Right renal cortex interstitium (tissue), 3 donors: ENCODE results near the gene P3H1. TPM values are rescaled to one million over a fixed set of nuclear protein-coding genes. Genes with fewer than 3 reads are reported as not detected.
"Not testable (repeated sequence)": the region's sequence is repeated elsewhere in the genome, so short reads cannot be mapped to it uniquely, and the experiment has no call there.

Experiments used
- DNase-seq, 3 donors: peaks; one replicate each; pipeline ENCODE4 v3.0.0-alpha.2; 2013; ENCODE audit warnings: low read depth in 3 of 3, low spot score in 2 of 3
- polyA plus RNA-seq, 3 donors: library from polyadenylated mRNA; unstranded; fragments of 120-200 nt; gene quantifications; one replicate each; pipeline ENCODE4 v1.2.1, GENCODE V29; 2013; ENCODE audit not compliant: insufficient read length in 3 of 3

Gene P3H1, protein sequence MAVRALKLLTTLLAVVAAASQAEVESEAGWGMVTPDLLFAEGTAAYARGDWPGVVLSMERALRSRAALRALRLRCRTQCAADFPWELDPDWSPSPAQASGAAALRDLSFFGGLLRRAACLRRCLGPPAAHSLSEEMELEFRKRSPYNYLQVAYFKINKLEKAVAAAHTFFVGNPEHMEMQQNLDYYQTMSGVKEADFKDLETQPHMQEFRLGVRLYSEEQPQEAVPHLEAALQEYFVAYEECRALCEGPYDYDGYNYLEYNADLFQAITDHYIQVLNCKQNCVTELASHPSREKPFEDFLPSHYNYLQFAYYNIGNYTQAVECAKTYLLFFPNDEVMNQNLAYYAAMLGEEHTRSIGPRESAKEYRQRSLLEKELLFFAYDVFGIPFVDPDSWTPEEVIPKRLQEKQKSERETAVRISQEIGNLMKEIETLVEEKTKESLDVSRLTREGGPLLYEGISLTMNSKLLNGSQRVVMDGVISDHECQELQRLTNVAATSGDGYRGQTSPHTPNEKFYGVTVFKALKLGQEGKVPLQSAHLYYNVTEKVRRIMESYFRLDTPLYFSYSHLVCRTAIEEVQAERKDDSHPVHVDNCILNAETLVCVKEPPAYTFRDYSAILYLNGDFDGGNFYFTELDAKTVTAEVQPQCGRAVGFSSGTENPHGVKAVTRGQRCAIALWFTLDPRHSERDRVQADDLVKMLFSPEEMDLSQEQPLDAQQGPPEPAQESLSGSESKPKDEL
- polyA plus RNA-seq, result 10 to 100 TPM; 67.9 to 76.5 (median 72.8) TPM

DNA sequence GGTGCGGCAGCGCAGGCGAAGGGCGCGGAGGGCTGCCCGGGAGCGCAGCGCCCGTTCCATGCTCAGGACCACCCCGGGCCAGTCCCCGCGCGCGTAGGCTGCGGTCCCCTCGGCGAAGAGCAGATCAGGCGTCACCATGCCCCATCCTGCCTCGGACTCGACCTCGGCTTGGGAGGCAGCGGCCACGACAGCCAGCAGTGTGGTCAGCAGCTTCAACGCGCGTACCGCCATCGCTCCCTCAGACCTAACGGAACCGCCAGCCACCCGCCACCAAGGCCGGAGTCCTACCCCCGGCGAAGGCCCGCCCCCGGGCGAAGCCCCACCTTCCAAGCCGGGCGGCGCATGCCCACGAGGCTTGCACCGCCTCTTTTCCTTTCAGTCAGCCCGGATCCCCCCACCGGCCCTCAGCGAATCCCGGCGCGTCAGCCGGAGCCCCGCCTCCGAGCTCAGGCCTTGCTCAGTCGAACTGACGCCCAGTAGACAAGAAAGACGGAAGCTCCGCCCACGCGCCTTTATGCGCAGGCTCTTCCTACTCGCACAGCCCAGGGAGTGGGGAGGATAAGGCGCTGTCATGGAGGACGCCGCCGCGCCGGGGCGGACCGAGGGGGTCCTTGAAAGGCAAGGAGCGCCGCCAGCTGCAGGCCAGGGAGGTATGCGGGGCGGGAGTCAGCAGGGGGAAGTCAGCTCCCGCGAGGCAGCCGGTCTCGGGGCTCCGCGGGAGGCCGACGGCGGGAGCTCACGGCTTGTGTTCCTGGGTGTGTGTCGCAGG, at the start of gene P3H1, which contains the start of gene C1orf50:
Gene P3H1, minus strand, starts transcription at position 288 of the 769 bp plus-strand sequence. Its CDS starts 57 bp downstream, at position 231.
Gene C1orf50, plus strand, starts transcription at position 509 of the 769 bp plus-strand sequence. Its CDS starts 63 bp downstream, at position 572.
- DNase-seq, result peak; percentile 96 to 99 (median 99)

DNA sequence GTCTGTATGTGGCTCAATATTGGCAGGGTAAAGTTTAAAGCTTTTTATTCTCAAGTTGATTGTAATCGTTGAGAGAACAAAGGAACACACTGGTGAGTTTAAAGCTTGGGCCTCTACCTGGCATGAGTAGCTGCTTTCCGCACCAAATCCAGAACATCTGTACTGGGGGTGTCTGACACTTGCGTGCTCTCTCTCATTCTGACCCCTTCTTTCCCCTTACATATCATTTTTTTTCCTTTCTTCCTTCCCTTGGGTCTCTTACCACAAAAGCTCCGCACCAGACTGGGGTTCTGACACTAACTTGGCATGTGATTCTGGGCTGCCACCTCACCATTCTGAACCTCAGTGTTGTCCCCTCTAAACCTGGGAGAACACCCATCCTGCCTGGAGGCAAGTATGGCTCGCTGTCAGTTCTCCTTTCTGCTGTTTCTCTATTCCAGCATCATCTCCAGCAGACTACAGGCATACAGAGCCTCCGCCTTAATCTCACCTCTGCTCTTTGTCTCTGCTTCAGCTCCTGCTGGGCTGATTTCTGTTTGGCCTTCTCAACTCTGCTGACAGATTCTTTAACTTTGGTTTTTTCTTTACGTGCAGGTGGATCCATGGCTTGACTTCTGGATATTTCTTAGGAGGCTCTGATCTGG, 49.2 kb upstream of the P3H1 start:
- DNase-seq, result no peak

DNA sequence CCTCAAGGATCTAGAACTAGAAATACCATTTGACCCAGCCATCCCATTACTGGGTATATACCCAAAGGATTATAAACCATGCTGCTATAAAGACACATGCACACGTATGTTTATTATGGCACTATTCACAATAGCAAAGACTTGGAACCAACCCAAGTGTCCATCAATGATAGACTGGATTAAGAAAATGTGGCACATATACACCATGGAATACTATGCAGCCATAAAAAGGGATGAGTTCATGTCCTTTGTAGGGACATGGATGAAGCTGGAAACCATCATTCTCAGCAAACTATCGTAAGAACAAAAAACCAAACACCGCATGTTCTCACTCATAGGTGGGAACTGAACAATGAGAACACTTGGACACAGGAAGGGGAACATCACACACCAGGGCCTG, 48.0 kb upstream of the P3H1 start:
- not testable (repeated sequence) for DNase-seq

DNA sequence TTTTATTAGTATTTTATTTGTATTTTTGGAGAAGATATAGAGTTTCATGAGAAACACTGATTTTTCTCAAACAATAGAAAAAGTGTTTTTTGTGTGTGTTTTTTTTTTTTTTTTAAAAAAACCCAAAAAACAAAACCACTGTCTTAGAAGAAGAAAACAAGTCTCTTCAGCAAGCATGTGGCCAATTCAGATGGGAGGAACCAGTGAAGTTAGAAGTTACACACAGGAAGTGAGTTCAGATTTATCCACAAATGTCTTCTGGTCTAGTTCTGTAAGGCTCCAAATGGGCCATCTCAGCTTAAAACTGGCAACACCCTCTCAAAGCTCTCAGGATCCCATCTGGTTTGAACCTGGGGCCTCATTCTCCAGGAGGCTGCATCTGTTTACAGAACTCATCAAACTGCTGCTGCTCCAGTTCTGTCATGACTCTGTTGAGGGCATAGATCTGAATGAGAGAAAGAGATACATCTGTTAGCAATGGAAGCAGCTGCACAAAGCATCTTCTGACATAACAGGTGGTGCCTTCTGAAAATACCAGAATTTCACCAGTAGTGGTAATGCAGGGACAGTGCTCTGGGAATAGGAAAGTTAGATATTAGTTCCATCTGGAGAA, 40.3 kb upstream of the P3H1 start:
- no peak for DNase-seq

DNA sequence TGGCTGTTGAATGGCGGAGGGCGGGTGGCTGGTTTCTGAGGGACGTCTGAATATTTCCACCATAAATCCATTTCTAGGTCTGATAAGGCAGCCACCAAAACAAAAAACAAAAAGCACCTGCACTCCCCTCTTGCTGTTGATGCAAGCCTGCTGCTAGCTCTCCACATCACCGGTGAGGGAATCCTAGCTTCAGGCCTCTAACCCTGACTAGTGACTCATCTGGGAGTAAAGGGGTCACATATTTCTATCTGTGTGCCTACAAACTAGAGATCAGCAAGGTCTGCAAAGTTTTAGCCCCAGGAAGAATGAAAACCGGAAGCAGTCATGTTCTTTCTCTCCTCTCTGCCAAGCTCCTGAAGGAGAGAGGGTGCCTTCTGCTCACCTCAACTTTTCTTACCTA, 39.8 kb upstream of the P3H1 start:
- DNase-seq, result no peak

DNA sequence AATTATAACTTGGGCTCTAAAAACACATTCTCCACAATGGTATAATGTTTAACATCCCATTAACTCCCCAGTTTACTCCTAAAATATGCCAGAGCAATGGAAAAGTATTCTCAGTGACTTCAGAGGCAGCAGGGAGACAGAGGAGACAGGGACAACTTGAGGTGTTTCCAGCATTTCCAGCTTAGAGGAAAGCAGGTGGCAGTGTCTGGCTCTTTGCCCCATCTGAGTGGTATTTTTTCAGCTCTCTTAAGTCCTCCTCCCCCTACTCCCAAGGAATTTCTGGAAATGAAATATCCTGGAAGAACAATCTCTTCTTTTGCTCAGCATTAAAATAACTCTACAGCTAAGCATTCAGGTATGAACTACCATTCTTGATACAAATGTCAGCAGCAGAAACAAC, 39.3 kb upstream of the P3H1 start:
- DNase-seq, result no peak

DNA sequence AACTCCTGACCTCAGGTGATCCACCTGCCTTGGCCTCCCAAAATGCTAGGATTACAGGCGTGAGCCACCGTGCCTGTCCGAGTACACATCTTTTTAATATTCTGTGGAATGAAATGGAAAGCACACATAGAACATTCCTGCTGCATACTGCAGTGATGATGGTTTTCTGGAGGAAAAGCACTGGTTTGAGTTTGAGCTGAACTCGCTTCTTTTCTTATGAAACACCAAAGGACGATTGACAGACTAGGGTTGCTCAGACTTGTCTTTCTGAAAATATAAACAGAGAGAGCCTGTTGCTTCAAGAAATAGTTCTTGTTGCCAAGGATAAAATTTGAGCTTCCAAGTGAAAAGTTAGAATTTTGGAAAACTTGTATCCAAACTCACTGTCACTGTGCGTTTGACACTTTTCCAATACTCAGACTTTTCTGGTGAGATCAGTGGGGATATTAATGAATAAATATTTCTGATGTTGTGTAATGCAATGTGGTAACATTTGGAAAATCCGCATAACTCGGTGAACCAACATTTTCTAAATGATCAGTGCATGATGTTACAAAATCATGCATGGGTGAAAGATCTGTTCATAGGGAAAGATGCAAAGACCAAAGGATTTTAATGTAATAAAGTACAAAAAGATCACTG, 35.1 kb upstream of the P3H1 start:
- DNase-seq, result no peak

DNA sequence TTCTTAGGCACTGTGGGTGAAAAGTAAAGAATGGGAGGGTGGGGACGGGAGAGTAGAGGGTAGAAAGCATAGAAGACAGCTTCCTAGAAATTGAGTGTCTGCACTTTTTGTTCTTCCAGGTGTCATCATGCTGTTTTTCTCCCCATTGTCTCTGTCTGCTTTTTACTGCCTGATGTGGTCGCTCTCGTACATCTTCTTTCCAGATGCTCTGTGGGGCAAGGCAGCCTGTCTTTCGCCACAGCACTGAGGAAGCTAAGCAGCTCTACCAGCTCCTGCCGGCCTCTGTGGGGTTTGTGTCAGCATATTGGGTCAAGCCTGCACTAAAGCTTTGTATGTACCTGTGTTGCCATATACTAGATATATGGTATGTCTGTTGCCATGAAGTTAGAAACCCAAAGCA, 31.2 kb upstream of the P3H1 start:
- DNase-seq, result no peak

DNA sequence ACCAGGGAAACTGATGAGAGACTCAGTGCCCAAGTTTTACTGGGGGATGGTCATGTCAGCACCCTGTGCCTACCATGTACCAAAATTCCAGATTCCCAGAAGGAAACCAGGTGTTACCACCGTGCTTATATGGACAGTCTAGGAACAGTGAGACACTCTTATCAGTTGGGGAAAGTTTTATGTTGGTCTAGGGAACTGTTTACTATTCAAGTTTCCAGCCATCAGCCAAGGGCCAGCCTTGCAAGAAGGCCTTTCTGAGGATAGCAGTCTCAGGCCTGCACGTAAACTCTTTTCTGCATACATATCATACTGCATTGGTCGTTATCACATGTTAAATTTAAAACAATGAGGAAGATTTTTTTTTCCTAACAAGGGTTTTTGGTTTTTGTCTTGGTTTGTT, 30.6 kb upstream of the P3H1 start:
- no peak for DNase-seq

DNA sequence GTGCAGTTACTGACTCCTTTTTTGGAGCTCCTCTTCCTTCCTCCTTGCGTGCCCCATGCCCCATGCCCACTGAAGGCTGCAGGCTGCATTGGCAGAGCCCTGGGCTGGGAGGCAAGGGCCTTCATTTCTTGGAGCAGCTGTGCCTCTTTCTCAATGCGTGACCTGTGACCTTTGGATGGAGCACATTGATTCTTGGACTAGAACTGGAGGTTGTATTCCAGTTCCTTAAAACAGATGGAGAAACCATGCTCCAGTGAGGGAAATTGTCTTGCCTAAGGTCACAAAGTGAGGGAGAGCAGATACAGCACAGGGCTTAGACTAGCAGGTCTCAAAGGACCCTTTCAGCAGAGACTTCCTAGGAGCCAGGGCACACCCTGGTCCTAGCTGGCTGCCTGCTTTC, 27.0 kb upstream of the P3H1 start:
- DNase-seq, result no peak

DNA sequence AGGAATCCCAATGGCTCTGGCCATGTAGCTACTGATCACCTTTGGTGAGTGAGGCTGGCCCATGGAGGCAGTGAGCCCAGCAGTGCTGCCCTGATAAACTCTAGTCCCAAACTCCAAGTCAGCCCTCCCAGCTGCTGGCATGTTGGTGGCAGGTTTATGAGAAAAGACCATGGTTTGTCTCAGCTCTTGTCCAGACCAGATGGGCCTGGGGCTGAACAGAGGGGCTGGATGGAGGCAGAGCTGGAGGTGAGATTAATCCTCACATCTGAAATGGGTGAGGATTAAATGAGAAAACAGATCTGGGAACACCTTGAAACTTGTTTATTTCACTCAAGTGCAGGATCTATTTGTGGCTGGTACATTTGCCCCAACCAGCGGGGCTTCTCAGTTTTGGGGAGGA, 21.2 kb upstream of the P3H1 start:
- DNase-seq, result no peak

DNA sequence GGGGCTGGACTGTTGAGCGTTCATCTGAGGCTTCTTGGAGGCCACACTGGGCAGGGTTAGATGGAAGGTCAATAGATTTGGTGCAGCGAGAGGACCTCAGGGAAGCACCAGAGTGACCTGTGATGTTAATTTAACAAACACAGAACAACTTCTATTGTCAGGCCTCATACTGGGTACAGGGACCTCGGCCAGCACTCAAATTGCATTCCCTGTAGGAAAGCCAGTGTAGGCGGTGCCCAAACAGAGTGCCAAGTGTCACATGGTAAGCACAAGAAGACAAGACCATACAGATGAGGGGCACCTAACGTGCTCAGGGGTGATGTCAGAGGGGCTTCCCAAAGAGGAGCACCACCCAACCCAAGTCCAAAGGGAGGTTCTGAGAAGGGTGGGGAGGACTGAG, 19.3 kb upstream of the P3H1 start:
- DNase-seq, result no peak

DNA sequence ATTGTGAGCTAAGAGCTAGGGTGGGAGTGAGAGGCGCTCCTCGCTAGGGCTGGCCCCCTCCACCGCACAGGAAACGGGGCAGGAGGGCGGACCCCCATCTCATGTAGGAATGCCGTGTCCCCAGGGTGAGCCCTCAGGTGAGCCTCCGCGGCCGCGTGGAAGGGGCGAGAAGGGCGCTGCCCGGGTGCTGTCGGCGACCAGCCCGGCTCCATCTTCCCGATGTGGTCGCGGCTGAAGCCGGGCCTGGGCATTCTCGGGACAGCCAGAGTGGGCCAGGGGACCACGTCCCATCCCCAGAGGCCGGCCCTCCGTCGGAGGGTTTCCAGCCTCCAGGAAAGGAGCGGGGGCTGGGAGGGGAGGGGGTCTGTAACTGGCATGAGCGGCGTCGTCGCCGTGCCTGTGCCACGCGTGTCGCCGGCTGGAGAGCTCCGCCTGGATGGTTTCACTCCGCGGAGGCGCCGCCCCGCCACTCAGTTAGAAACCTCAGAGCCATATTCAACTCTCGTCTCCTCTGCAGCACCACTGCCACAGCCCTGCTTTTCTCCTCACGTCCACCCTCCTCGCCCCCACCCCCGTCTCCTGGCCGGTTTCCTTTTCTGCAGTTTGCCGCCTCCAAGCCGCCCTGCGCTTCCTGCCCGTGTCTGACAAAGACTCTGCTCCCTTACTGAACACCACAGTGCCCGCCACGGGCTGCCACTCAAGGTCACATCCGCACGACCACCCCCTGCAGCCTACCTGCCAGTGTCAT, 18.3 kb upstream of the P3H1 start, which contains the start of gene TMEM269:
Gene TMEM269, plus strand, starts transcription at position 46 of the 748 bp plus-strand sequence. CDS start 4,903 bp downstream, outside the sequence.
- no peak for DNase-seq

DNA sequence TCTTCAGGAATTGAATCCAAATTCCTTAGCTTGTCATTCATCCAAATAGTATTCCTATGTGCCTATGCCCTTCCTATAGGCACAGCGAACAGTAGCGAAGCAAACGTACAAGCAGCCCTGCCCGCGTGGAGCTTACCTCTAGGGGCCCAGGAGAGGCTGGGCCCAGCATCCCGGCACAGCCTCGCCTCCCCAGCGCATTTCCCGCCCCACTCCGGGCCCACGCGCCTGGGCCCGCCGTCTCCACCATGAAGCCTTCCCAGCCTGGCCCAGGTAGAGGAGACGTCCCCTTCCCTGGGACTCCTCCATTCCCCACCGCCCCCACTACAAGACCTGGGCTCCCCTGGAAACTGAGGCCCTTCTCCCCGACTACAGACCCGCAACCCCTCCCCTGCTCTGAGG, 17.7 kb upstream of the P3H1 start:
- DNase-seq, result no peak

DNA sequence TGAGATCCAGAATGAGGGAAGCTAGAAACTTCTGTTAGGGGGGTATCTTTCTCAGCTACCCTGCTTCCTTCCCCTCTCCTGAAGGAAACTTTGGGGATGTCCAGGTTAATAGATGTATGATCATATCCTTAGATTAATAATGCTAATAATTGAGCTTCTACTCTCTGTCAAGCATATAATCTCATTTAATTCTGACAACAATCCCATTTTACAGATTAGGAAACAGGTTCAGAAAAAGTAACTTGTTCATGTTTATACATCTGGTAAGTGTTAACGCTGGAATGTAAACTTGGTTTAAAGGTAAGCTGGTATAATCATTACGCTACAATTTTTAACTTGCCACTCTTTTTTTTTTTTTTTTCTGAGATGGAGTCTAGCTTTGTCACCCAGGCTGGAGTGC, 16.3 kb upstream of the P3H1 start:
- DNase-seq, result no peak

DNA sequence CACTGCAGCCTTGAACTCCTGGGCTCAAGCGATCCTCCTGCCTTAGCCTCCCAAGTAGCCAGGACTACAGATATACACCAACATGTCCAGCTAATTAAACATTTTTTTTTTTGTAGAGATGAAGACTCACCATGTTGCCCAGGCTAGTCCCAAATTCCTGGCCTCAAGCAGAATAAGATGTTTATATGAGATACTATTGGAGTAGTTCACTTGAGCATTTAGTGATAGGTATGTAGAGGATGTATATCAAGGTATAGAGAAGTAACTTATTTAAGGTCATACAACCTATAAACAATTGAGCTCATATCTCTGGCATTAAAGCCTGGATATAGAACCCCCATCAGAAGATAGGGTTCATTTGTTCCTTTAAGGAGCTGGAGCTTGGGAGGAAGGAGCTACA, 13.3 kb upstream of the P3H1 start:
- DNase-seq, result no peak

DNA sequence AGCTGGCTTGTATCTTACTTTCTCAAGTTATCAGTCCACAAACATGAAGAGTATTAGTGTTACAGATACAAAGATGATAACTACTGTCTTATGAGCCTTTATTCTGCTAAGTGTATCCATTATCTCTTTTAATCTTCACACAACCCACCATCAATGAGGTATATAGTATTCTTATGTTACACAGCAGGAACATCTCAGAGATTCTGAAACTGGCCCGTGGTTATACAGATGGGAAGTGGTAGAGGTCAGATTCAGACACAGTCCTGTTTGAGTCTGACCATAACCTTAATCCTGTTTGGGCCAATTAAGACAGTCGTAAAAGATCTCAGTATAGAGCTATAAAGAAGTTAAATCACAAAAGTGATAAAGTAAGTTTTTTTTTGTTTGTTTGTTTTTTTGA, 12.9 kb upstream of the P3H1 start:
- DNase-seq, result no peak

DNA sequence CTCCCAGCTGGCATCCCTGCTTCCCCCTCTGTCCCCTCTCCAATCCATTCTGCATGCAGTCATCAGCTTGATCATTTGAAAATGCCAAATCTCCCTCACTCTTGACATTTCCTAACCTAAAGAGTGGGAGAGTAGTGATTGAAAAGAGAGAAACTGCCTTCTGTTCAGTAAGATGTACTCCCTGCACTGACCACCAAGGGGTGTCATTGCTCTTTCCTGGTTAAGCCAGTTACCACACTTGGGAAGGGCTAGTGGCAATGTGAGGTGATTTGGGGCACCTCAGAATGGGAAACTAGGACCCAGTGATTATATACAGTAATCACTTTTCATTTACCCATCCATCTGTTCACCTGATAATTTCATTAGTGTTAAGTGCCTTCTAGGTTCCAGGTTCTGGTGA, 11.0 kb upstream of the P3H1 start:
- DNase-seq, result no peak

DNA sequence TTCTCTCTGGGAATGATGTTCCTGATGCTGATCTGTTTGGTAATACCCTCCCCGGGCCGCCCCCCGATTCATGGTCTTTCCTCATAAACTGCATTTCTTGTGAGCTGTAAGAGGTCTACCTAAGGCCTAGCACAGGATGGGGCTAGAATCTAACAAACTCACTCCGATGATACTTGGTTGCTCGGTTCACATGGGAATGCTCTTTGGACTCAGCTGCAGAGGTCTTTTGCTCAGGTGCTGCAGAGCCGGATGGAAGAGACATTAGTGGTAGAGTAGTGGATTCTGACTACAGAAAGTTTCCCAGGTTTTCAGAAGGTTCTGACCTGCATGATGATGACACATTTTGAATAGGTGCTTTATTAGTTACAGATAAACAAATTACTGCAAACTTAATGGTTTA, 9.7 kb upstream of the P3H1 start:
- DNase-seq, result no peak
